Fibroblast of skin of left biceps (primary cell): ENCODE data around the gene MAML2.

Experiments
- DNase-seq, 2 experiments: peaks; one replicate each; pipeline ENCODE4 v3.0.0-alpha.2; 2013; ENCODE audit warnings: low read depth in 2 of 2

The MAML2 gene

DNA sequence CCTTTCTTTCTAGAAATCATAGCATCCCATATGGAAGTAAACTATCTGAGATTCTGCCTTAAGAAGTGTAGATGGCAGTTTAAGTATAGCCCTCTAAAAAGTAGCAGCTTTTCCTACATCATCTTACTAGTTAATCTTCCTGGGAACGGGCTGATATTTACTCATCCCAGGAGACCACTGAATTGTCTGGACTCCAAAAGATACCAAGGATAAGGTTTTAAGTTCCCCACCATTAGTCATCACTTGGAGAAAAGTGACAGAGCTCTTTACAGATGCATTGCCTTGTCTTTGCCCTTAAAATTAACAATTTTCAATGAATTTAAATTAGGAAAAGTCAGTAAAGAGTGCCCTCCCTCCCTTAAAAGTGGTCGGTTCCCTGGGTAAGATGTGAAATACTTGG, 129.5 kb downstream of the MAML2 start:
- peak; percentile 58 to 61 for DNase-seq

DNA sequence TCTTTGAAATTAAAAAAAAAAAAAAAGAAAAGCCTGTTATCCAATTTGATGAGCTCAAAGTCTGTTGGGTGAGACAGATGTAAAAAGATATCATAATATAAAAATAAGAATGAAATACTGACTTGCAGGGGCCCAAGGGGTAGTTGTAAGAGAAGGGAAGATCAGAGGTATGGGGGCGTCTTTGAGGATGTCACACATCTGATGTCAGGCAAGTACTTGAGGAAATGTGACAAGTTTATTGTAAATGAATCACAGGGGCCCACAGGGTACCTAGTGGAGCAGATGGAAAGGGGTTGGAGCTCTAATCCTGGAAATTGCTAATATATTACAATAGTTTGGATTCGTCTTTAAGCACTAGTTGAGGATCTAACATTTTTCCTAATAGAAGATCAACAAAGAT, 131.6 kb downstream of the MAML2 start:
- DNase-seq: no peak

DNA sequence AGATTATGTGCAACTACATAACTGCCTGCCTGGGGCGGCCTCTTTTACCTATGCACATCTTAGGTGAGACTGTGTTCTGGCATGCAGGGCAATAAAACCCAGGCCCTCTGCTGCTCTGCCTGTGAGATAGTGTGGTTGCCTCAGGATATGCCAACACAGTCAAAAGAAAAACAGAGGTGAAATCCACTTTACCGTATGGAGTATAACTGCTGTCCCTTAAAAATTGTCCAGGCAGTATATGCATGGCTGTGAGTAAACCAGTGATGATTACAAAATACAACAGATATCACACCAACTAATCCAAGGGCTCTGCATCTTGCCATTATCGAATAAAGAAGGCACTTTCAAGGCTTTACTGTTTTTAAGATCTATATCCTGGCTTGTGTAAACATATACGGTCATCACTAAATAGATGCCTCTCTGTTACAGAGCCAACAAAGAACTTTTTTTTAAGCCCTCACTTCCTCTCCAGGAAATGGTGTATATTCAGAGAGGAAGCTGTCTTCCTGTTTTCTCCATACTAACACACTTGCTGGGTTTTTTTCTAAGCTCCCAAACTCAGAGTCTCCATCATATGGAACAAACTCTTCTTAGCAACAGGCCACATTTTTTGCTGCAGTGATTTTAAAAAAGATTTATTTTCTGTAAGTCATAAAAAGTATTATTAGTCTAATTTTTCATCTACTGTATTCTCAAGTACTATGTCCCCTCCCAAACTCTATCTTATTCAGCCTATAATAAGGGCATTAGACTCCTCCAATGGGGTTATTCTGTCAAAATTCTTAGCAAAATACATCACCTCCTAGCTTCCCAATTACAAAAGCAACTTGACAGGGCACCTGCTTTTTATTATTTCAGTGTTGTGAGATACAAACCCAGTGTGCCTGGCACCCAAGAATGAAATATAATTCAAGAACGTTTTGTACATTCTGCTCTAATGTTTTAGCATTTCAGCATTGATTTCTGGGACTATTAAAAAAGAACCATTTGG, 135.2 kb downstream of the MAML2 start:
- DNase-seq: no peak

DNA sequence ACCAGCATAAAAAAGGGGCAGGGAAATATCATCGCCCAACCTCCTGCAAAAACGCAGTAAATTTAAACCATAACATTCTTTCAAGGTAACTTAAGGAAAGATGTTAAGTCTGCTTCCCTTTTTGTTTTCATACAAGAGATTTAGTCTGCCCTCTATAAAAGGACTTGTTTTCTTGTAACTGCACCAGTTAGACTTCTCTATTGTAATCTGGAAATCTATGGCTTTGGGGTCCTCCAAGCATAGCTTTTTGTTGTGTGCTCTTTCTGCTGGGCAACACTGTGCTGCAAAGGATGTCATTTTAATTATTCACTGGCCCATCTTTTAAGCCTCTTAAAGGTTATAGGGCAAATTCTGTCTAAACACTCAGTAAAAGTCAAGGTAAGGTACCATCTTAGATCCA, 136.0 kb downstream of the MAML2 start:
- no peak for DNase-seq

DNA sequence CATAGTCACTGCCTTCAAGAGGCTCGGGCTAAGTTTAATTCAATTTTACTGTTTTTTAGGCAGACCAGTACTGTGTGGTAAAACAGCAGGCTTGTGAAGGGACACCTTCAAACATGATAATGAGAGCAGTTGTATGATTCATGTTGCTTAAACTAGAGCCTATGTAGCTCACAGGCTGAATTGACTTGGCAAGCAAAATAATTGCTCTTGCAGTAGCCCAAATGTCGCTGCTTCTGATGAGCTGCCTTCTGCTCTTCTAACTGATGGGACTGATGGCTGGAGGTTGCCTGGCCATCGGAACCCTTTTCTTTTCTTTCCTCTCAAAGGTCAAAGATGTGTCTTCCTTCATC, 137.6 kb downstream of the MAML2 start:
- no peak for DNase-seq

DNA sequence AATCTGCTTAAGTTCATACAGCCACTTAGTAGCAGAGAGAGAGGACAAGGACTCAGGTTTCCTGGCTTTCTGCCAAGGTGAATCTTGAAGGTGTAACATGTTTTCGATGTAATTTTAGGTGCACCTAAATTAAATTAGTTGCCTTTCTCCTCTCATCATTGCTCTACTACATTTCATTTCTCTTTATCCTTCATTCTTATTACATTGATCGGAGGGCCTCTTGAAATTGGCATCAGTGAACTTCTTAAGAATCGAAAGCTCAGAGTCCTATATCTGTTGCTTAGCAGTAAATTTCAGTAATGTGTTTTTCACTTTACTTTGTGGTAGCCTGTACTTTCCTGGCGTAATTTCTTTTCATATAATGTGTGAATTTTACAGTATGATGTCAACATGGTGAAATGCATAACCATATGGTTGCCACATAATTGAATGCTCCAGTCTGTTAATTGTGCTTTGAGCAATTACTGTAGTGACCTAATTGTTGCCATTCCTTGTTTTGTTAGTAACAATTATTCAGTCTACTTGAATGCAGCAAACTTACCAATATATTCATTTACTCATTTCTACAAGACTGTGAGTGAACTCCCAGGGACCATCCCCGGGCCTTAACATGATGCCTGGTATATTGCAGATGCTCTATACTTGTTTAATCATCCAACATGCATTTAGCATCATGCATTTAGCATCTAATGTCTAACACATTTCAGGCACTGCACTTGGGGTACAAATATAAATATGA, 138.1 kb downstream of the MAML2 start:
- DNase-seq: no peak

DNA sequence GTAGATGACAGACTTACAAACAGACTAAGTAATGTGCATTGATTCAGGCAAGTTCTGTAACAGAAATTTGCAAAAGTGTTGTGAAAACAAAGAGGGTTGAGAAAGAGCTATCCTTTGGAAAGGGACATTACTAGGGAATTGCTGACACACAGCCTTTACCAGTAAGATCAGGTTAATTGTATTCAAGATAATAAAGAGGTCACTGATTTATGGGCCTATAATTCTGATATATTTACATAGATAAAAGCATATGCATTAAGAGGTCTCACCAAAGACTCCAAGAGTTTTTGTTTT, 138.7 kb downstream of the MAML2 start:
- no peak for DNase-seq

DNA sequence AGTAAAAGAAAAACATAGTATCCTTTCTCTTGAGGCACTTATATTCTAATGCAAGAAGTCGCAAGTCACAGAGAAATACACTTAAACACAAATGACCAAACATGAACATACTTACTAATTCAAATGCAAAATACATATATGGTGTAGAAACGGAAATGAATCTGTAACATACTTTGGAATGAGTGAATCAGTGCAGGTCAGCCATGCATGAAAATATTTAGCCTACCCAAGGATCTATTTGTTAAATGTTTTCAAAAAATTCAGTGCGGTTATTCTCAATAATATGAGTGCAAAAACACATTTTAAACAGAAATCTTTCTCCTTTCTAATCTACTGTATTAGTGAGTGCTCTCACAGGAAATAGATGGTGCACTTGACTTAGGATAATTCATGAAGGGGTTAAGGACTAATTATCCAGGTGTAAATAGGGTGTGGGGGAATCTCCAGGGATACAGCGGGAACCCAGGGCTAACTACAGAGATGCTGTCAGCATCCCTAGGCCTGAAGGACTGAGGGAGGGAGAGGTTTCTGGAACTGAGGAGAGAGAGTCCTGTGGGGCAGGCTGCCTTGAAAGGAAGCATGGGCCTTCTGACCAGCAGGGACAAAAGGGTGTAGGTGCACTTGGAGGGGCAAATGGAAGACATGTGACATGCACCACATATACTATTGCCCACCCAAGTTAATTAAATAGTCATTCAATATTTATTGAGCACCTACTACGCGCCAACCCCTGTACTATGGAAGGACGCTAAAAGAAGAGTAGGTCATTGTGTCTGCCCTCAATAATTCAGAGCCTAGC, 139.2 kb downstream of the MAML2 start:
- DNase-seq: no peak

DNA sequence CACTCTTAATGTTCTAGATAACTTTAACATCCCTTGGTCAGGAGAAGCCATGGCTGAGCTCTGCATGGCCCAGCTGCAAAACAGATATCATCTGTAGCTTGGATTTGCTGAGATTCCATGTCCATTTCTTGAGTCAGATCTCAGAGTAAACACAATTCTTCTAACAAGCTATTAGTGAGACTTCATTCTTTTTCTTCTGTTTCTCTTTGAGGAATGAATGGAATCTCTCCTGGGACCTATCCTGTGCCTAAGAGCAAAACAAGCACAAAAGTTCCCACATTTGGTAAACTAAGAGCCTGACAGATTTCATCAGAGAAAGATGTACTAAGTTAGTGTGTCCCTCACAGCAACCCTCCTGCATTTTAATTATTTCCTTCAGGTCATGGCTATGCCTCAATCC, 142.8 kb downstream of the MAML2 start:
- DNase-seq: peak; percentile 91 to 92

DNA sequence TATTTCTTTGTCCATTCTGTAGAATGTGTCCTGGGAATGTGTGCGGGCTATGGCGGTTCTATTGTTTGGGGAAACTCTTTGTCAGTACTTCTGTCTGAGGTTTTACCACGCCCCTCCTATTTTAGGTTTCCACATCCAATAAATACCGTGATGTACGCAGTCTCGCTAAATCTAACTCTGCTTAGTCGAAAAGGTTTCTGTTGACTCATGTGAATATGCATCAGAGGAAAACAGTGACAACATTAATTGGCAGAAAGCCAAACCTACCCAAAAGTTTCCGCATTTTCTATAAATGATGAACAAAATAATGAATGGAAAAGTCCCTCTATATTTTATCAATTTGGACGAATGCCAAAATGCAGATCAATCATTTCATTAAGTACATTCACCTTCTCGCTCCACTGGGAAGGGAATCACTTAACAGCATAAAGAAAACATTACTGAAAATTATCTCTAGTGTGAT, 143.4 kb downstream of the MAML2 start:
- no peak for DNase-seq

DNA sequence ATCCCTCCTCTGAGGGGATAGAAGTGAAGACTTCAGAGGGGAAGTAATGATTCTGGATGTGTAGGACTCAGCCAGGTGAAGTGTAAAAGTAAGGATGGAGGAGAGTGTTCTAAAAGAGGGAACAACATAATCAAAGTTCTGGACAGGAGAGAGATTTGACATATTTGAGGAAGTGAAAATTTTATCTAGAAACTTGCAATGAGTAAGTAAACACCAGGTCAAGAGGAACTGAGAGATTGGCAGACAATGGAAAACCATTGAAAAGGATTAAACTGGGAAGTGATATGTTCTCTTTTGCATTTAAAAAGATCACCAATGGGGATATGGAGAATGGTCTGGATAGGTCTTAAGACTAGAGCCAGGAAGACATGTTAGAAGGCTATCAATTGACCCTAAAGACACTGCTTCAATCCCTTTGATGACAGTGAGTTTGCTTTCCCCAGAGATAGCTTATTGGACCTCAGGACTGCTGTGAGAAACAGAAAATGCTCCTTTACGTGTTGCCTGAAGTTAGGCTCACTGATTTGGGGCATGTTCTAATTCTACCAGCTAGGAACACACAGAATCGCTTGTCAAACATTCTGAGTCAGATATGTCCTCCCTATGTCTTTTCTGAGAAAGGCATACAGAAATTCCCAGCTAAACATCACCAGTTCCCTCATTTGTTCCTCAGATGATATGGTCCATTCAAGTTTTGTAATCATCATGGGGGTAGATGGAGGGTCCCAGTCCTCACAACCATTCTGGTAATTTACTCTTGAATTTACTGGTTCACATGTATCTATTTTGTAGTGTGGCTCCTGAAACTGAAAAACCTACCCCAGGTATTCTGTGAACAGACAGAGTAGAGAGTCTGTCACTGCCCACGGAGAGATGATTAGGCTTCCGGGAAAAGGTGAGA, 144.9 kb downstream of the MAML2 start:
- no peak for DNase-seq

DNA sequence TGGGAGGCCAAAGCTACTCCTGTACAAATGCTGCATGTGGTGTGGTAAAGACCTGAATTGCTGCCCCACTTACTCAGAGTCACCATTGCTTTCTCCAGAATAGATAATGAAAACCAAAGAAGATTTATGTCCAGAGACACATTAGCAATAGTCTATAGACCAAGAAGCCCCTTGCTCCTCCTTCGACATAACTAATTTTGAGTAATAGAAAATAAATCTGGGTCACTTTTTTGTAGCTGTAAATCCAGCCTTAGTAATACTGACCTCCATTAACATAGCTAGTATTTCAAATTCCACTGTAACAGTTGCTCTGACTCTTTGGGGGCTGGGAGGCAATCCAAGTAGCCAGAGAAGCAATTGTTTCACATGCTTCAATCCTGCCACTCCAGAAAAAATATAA, 145.9 kb downstream of the MAML2 start:
- no peak for DNase-seq

DNA sequence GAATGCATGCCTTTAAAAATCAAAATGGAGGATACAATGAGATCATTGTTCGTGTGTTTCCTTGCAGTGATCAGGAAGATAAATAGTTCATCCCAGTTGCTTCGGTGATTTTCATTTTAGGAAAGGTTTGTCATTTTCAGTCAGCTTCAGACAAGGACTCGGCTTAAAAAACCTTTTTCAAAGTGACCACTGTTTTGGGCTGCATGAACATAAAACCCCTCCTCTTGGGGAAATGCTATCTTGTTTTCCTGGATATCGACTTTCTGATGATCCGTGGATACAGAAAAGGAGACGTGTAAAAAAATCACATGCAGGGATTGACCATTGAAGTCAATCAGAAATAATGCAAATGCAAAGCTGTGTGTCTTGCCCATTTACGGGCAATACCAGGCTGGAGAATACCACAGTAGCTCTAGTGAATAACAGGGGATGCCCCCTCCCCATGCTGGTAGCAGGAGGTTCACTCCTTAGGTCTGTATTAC, 146.8 kb downstream of the MAML2 start:
- DNase-seq: no peak

DNA sequence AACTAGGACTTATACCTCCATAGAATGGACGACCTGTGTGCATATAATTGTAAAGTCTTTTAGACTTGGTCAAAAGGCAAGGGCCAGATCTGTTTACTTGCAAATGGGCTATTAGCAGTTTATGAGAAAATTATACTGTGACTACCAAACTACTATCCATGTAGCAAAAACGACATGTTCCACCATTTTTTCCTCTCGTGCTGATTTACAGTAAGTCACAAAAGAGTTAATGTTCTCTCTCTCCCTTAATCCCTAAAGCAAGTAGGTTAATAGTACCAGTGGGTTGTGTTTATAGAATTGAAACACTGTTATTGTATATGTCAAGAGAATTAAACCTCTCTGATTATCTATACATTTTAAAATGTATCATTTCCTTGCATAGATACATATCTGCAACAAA, 147.3 kb downstream of the MAML2 start:
- DNase-seq: no peak

DNA sequence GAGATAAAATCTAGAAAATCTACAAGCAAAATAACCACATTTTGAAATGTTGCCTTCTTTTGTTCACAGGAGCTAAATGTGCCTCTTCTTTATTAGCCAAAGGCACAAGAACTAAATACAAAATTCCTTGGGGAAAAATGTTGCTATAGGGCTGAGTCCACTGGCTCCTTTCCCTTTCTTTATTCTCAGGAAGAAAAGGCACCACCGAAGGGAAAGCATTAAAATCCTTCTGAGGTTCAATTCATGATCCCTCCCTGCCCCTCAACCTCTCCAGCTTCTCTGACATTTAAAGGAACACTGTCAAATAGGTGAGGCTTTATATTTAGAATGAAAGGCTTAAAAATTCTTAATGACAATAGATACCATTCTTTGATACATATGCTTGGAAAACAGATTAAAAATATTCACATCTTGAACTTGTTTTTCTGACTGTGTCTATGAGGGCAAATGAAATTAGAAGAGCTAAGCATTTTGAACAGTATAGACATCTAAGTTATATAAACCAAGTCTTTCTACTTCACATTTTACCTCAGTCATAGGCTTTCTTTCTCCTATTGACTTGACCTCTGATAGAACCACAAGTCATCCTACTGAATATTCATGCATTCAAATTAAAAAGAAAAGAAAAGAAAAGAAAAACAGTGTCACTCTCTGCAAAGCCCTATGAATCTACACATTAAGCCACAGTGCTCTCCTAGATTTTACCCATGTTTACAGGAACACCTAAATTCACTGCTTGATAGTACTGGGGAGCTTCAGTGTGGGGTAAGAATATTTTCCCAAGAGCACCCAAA, 148.2 kb downstream of the MAML2 start:
- DNase-seq: no peak

DNA sequence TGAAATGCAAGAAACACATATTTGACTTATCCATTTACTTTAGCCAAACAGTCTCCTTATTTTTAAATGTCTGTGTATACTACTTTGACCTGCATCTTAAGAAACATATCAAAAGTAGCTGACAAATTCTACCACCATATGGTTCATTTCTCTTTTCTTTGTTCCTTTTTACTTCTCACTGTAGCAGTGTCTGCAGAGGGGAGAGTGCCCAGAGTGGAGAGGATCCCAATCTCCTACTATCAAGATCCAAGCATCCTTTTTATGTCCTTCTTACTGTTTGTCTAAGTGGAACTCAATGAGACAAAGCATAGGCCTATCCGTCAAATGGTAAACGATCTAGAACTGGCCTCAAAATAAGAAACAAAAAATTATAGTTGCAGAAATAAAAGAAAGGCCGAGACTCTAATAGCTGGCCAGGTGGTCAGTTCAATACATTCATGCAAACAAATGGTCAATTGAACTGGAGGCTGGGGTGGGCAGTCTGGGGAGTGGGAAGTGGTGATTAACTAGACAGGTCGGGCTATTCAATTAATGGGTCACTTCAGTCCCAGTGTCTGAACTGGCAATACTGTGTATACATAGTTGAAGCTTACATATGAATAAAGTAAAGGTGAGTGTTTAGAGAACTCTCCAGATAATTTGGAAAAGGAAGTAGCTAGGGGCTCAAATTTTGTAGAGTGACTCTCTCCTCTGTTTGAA, 149.1 kb downstream of the MAML2 start:
- DNase-seq: no peak

DNA sequence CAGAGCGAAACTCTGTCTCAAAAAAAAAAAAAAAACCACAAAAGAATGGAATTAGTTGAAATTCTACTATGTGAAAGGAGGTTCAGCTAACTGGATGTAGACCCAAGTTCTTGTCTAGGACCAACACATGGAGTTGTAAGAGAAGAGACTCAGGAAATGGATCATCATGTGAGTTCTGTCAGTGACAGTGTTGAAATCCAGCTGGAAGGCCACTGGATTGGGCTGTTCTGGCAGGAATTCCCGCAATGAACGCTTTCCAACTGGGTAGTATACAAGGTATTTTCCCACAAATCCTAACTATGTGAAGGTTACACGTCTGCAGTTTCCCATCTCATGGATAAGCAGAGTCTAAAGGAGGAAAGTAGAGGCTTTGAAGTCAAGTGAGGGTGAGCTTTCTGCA, 151.2 kb downstream of the MAML2 start:
- DNase-seq: no peak

DNA sequence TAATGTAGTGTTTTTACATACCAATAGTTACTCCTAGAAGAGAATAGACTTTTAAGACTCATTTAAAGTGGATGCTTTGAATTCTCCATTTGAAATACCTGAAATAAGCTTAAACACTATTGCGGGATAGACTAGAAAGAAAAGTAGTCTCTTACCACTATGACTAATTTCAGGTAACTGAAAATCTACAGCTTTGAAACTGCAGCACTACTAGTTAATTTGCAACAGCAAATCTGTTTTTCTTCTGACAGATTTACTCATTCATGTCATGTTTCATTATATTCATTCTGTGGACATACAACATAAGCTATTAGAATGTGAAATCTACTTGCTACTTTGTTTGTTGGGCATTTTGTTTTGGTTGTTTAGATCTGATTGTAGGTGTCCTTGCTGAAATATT, 153.6 kb downstream of the MAML2 start:
- no peak for DNase-seq

DNA sequence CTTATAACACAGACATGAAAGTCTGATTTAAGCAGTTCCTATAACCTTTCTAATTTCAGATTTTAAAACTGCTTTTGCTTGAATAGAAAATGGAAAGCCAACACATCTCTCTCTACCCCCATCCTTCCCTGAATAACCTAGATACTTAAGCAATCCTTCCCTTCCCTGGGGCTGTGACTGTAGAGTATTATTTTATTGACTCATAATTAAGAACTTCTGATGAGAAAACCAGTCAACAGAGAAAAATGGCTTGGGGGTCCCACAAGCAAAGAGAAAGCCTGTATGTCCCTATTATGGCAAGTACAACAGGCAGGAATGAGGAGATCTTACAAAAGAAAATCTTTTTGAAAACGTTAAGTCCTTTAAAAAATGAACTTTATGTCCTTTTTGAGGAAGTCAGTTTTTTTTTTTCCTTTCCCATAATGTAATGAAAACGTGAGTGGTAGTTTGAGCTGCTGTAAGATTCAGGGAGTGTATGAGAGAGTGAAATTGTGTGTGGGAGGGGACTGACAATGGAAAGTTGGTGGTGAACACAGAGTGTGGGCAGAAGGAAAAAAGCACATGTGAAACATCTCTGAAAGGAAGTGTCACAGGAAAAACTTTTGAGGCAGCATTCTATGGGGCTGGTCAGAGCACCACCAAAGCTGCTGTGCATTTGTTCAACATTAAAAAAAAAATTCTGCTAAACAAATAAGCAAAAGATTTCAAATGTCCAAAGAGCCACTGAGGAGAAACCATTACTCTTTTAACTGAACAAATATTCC, 154.6 kb downstream of the MAML2 start:
- DNase-seq: peak; percentile 63 to 65
